SK-N-SH (cell line): Measurements from ENCODE around the gene PSMD4. TPM values are rescaled to one million over a fixed set of nuclear protein-coding genes. Genes with fewer than 3 reads are reported as not detected.

ENCODE experiments used
- CTCF ChIA-PET: fragments of 300-600, 350-600 bp; formaldehyde crosslinking; extraction: SDS; loops from one replicate; lab custom pipeline; 2021; lab: Yijun Ruan, JAX
- POLR2A ChIA-PET: fragments of 350-600 bp; sonication (Branson Sonifier 250); formaldehyde crosslinking; extraction: SDS; loops from one replicate; lab custom pipeline; 2020; ENCODE audit warnings: antibody characterized with exemption, inconsistent platforms; lab: Yijun Ruan, JAX
- DNase-seq: peaks from one replicate; pipeline ENCODE4 v3.0.0; 2012
- H2AFZ ChIP-seq: fragments of 200-600 bp; sonication (generic); 2 replicates; pipeline ENCODE4 v1.8.1; 2016; ENCODE audit warnings: antibody characterized with exemption, mild to moderate bottlenecking, low read depth
- H3F3A ChIP-seq: fragments of 200-600 bp; sonication (generic); replicated peaks from 2 replicates; pipeline ENCODE3; 2016; ENCODE audit warnings: antibody characterized with exemption, mild to moderate bottlenecking; ENCODE audit not compliant: insufficient read depth
- H3K27ac ChIP-seq, 2 experiments: fragments of 200-500 bp in 1 of 2; fragments of 200-600 bp in 1 of 2; sonication (Bioruptor generic) in 1 of 2; sonication (generic), shearing (Covaris generic) in 1 of 2; 2 replicates each; pipeline versions ENCODE4 v1.5.1 to v1.6.1; 2014 to 2016; ENCODE audit warnings: low read depth in 2 of 2, inconsistent platforms in 1 of 2, low read length in 1 of 2, mild to moderate bottlenecking in 1 of 2, mixed read lengths in 1 of 2
- H3K27me3 ChIP-seq: fragments of 200-600 bp; sonication (generic), shearing (Covaris generic); 2 replicates; pipeline ENCODE4 v1.6.1; 2016; ENCODE audit warnings: mixed run types; ENCODE audit not compliant: insufficient read depth
- H3K36me3 ChIP-seq, 2 experiments: fragments of 200-500 bp in 1 of 2; fragments of 200-600 bp in 1 of 2; sonication (Bioruptor generic) in 1 of 2; sonication (generic) in 1 of 2; replicated peaks in 1 of 2; 2 replicates each; pipeline versions ENCODE3 to v1.5.1; 2014 to 2016; ENCODE audit warnings: low read length in 1 of 2, mild to moderate bottlenecking in 1 of 2; ENCODE audit not compliant: insufficient read depth in 2 of 2, control insufficient read depth in 1 of 2
- H3K4me1 ChIP-seq, 2 experiments: fragments of 200-500 bp in 1 of 2; fragments of 200-600 bp in 1 of 2; sonication (Bioruptor generic) in 1 of 2; sonication (generic), shearing (Covaris generic) in 1 of 2; 2 replicates each; pipeline versions ENCODE4 v1.5.1 to v1.6.1; 2014 to 2016; ENCODE audit warnings: low read depth in 1 of 2, low read length in 1 of 2, mixed run types in 1 of 2; ENCODE audit not compliant: insufficient read depth in 2 of 2, control insufficient read depth in 1 of 2
- H3K4me2 ChIP-seq: fragments of 200-600 bp; sonication (generic), shearing (Covaris generic); 2 replicates; pipeline ENCODE4 v1.6.1; 2017; ENCODE audit warnings: mixed run types
- H3K4me3 ChIP-seq, 2 experiments: fragments of 200-500 bp in 1 of 2; fragments of 200-600 bp in 1 of 2; sonication (Bioruptor generic) in 1 of 2; sonication (generic), shearing (Covaris generic) in 1 of 2; 2 replicates each; pipeline versions ENCODE4 v1.5.1 to v1.8.1; 2014 to 2016; ENCODE audit warnings: low read depth in 2 of 2, inconsistent platforms in 1 of 2, low read length in 1 of 2, mild to moderate bottlenecking in 1 of 2, mixed read lengths in 1 of 2, moderate library complexity in 1 of 2
- H3K79me2 ChIP-seq: fragments of 200-600 bp; sonication (generic); 2 replicates; pipeline ENCODE4 v1.8.1; 2017; ENCODE audit warnings: mild to moderate bottlenecking; ENCODE audit not compliant: insufficient read depth
- H3K9ac ChIP-seq: fragments of 200-600 bp; sonication (generic); 2 replicates; pipeline ENCODE4 v1.6.1; 2017; ENCODE audit warnings: mixed run types
- H3K9me2 ChIP-seq: fragments of 200-600 bp; sonication (generic); 2 replicates; pipeline ENCODE4 v1.6.1; 2017; ENCODE audit warnings: mixed run types
- H3K9me3 ChIP-seq: fragments of 200-600 bp; sonication (generic); 2 replicates; pipeline ENCODE4 v1.6.1; 2017; ENCODE audit warnings: mixed run types, mild to moderate bottlenecking, moderate library complexity
- H4K20me1 ChIP-seq: fragments of 200-600 bp; sonication (generic); 2 replicates; pipeline ENCODE4 v1.6.1; 2017; ENCODE audit warnings: mild to moderate bottlenecking, mixed run types; ENCODE audit not compliant: insufficient read depth
- CTCF ChIP-seq: fragments of 200-600 bp; sonication (generic); IDR thresholded peaks from 2 replicates; pipeline ENCODE4 v1.6.1; 2017; ENCODE audit warnings: antibody characterized with exemption, mild to moderate bottlenecking, moderate library complexity
- EP300 ChIP-seq, 2 experiments: IDR thresholded peaks; 2 replicates each; pipeline versions ENCODE4 v1.4.0 to v1.6.1; 2012; ENCODE audit warnings: borderline replicate concordance in 1 of 2, low read depth in 1 of 2, low read length in 1 of 2
- FOXM1 ChIP-seq: IDR thresholded peaks from 2 replicates; pipeline ENCODE4 v1.4.0; 2012; ENCODE audit warnings: low read depth, mild to moderate bottlenecking
- GABPA ChIP-seq: IDR thresholded peaks from 2 replicates; pipeline ENCODE4 v1.4.0; 2012; ENCODE audit warnings: low read depth, mild to moderate bottlenecking
- JUND ChIP-seq: IDR thresholded peaks from 2 replicates; pipeline ENCODE4 v1.4.0; 2012
- MXI1 ChIP-seq: IDR thresholded peaks from 2 replicates; pipeline ENCODE4 v1.6.1; 2012; ENCODE audit warnings: mild to moderate bottlenecking, low read depth, low read length, improper control_type of control experiment
- NRF1 ChIP-seq: IDR thresholded peaks from 2 replicates; pipeline ENCODE4 v1.6.1; 2012; ENCODE audit warnings: low read depth, mild to moderate bottlenecking, low read length
- RCOR1 ChIP-seq: fragments of 150-350 bp; IDR thresholded peaks from 2 replicates; pipeline ENCODE4 v1.6.1; 2017; ENCODE audit warnings: antibody characterized with exemption, low read length
- RXRA ChIP-seq: IDR thresholded peaks from 2 replicates; pipeline ENCODE4 v1.4.0; 2012; ENCODE audit warnings: low read depth, mild to moderate bottlenecking, borderline replicate concordance
- SIN3A ChIP-seq: IDR thresholded peaks from 2 replicates; pipeline ENCODE4 v1.6.1; 2012; ENCODE audit warnings: low read depth, mild to moderate bottlenecking, low read length, moderate library complexity, borderline replicate concordance
- SMC3 ChIP-seq: IDR thresholded peaks from 2 replicates; pipeline ENCODE4 v1.6.1; 2012; ENCODE audit warnings: low read depth, low read length, improper control_type of control experiment
- TAF1 ChIP-seq: IDR thresholded peaks from 2 replicates; pipeline ENCODE4 v1.6.1; 2012; ENCODE audit warnings: low read depth, mild to moderate bottlenecking, low read length, moderate library complexity, borderline replicate concordance
- TCF12 ChIP-seq: IDR thresholded peaks from 2 replicates; pipeline ENCODE4 v1.4.0; 2012
- TEAD4 ChIP-seq: IDR thresholded peaks from 2 replicates; pipeline ENCODE4 v1.4.0; 2012; ENCODE audit warnings: mild to moderate bottlenecking, borderline replicate concordance; ENCODE audit not compliant: insufficient read depth
- USF1 ChIP-seq: IDR thresholded peaks from 2 replicates; pipeline ENCODE4 v1.4.0; 2012; ENCODE audit warnings: low read depth, borderline replicate concordance
- YY1 ChIP-seq: IDR thresholded peaks from 2 replicates; pipeline ENCODE4 v1.4.0; 2012; ENCODE audit warnings: low read depth, mild to moderate bottlenecking
- whole genome bisulfite sequencing: methylation state at CpG from one replicate; pipeline ENCODE4 v1.1.6; 2017; ENCODE audit warnings: low lambda C conversion rate; 5-methylcytosine and 5-hydroxymethylcytosine counted together
- polyA plus RNA-seq, 3 experiments: library from polyadenylated mRNA; depleted of rRNA; stranded (reverse); fragments of >200 nt; gene quantifications; 2 replicates each; pipeline ENCODE4 v1.2.3, GENCODE V29; 2012
- TF ChIP-seq, protein P1 (sequence below): fragments of 150-350 bp; IDR thresholded peaks from 2 replicates; pipeline ENCODE4 v1.6.1; 2017; ENCODE audit warnings: antibody characterized with exemption, low read length, low read depth, borderline replicate concordance
- TF ChIP-seq, protein P2 (sequence below): IDR thresholded peaks from 2 replicates; pipeline ENCODE4 v1.4.0; 2012; ENCODE audit warnings: low read depth

PSMD4 gene
- polyA plus RNA-seq, 1 of the 3 experiments (the other 2 are of a cell fraction) = 419 TPM

- H3K27ac ChIP-seq = no peak overlapping the region
- TF ChIP-seq CTCF (no peak), USF1 (no peak), TEAD4 (no peak), TAF1 (no peak), EP300 (IDR thresholded peaks at IDR 0.05; ENCODE audit: borderline replicate concordance in 1 of 2, low read depth in 1 of 2, low read length in 1 of 2) (no peak), RCOR1 (no peak), YY1 (no peak)
- TF ChIP-seq, protein P1, sequence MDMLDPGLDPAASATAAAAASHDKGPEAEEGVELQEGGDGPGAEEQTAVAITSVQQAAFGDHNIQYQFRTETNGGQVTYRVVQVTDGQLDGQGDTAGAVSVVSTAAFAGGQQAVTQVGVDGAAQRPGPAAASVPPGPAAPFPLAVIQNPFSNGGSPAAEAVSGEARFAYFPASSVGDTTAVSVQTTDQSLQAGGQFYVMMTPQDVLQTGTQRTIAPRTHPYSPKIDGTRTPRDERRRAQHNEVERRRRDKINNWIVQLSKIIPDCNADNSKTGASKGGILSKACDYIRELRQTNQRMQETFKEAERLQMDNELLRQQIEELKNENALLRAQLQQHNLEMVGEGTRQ = no peak
- TF ChIP-seq, all 33 proteins: peak for 0
- Histone ChIP-seq H3F3A (peaks cover 13% of the 10 kb centered on the region), H3K9me3 (no peaks in the 10 kb centered on the region), H4K20me1 (peaks cover 81% of the 10 kb centered on the region), H3K4me3 (no peak overlapping the region), H3K27me3 (no peaks in the 10 kb centered on the region), H3K4me1 (no peaks in the 10 kb centered on the region), H3K9me2 (no peaks in the 10 kb centered on the region), H3K36me3 (peaks cover 0 to 38% of the 10 kb centered on the region in 2 experiments), H2AFZ (no peak overlapping the region), H3K9ac (no peak overlapping the region), H3K4me2 (no peak overlapping the region), H3K79me2 (peaks cover 100% of the 10 kb centered on the region)
- CTCF ChIA-PET = no interaction called here
- POLR2A ChIA-PET = no interaction called here
- 52% methylated on average over 2 of the region's 2 CpGs for WGBS
- DNase-seq = no peak
Observed at GRCh38 chr1:151213560-151213959, 41.0 kb upstream of the PSMD4 start.

DNA sequence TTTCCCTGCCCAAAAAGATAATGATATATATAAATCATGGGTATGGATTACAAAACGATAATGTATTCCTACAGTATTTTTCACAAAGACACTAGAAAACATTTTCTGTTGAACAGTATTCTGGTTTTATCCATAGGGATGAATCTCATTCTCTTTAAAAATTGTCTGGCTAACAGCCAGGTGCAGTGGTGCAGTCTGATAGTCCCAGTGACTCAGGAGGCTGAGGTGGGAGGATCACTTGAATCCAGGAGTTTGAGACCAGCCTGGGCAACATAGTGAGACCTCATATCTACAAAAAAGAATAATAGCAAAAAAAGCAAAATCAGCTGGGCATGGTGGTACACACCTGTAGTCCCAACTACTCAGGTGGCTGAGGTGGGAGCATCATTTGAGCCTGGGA, 32.9 kb upstream of the PSMD4 start:
- Histone ChIP-seq H3K9me3 (no peaks in the 10 kb centered on the region), H4K20me1 (peaks cover 70% of the 10 kb centered on the region), H3K36me3 (peaks cover 5 to 22% of the 10 kb centered on the region in 2 experiments), H3K9me2 (no peaks in the 10 kb centered on the region), H3K27me3 (no peaks in the 10 kb centered on the region), H3K4me1 (peaks cover 0 to 10% of the 10 kb centered on the region in 2 experiments; a peak in 2 of 4 replicates), H3K79me2 (peaks cover 99% of the 10 kb centered on the region), H3K9ac (no peak overlapping the region), H3K4me2 (no peak overlapping the region), H3K4me3 (no peak overlapping the region), H3F3A (peaks cover 12% of the 10 kb centered on the region), H3K27ac (no peak overlapping the region), H2AFZ (no peak overlapping the region)
- WGBS = 92% methylated on average over 1 of the region's 1 CpG
- no peak for DNase-seq
- TF ChIP-seq, protein P1 = no peak
- no peak for TF ChIP-seq SMC3
- no peak for TF ChIP-seq FOXM1
- TF ChIP-seq TCF12 = no peak
- no peak for TF ChIP-seq TEAD4
- TF ChIP-seq NRF1 = no peak
- no peak for TF ChIP-seq RXRA
- TF ChIP-seq, protein P2, sequence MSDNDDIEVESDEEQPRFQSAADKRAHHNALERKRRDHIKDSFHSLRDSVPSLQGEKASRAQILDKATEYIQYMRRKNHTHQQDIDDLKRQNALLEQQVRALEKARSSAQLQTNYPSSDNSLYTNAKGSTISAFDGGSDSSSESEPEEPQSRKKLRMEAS = no peak
- TF ChIP-seq GABPA = no peak
- no peak for TF ChIP-seq MXI1
- no peak for TF ChIP-seq RCOR1
- no peak for TF ChIP-seq SIN3A
- TF ChIP-seq JUND = no peak
- ChIA-PET CTCF (no interaction called here), POLR2A (no interaction called here)
